DND-41 (cell line): ENCODE results near the gene SEL1L.

Experiments
- ATAC-seq: fragments of 200-7000 bp; cut with Tn5 transposase; 3 replicates; pipeline ENCODE4 v1.9.1; 2021; ENCODE audit warnings: low read depth; ENCODE audit not compliant: insufficient read depth
- DNase-seq: peaks from one replicate; pipeline ENCODE4 v3.0.0-alpha.2; 2020
- H2AFZ ChIP-seq: 2 replicates; pipeline ENCODE4 v1.6.0; 2012; ENCODE audit warnings: low read depth, low read length
- H3K27ac ChIP-seq: 2 replicates; pipeline ENCODE4 v1.5.1; 2012; ENCODE audit warnings: low read length, inconsistent platforms
- H3K27me3 ChIP-seq: fragments of 200-600 bp; sonication (generic); 2 replicates; pipeline ENCODE4 v1.6.0; 2012; ENCODE audit warnings: low read length, mild to moderate bottlenecking, inconsistent platforms; ENCODE audit not compliant: insufficient read depth, poor library complexity
- H3K36me3 ChIP-seq: 2 replicates; pipeline ENCODE4 v1.5.1; 2012; ENCODE audit warnings: low read length, inconsistent platforms; ENCODE audit not compliant: insufficient read depth
- H3K4me1 ChIP-seq: 2 replicates; pipeline ENCODE4 v1.5.1; 2012; ENCODE audit warnings: mild to moderate bottlenecking, low read length; ENCODE audit not compliant: insufficient read depth
- H3K4me2 ChIP-seq: 2 replicates; pipeline ENCODE4 v1.6.0; 2012; ENCODE audit warnings: mild to moderate bottlenecking, moderate library complexity, low read length, inconsistent platforms; ENCODE audit not compliant: insufficient read depth
- H3K4me3 ChIP-seq, 2 experiments: fragments of 200-600 bp in 1 of 2; shearing (Covaris generic) in 1 of 2; 2 replicates each; pipeline ENCODE4 v1.5.1; 2012 to 2016; ENCODE audit warnings: inconsistent platforms in 2 of 2, low read length in 2 of 2, mild to moderate bottlenecking in 2 of 2, low read depth in 1 of 2, moderate library complexity in 1 of 2
- H3K79me2 ChIP-seq: 2 replicates; pipeline ENCODE4 v1.6.0; 2012; ENCODE audit warnings: low read length, inconsistent platforms; ENCODE audit not compliant: insufficient read depth
- H3K9ac ChIP-seq: 2 replicates; pipeline ENCODE4 v1.6.0; 2012; ENCODE audit warnings: low read depth, mild to moderate bottlenecking, inconsistent platforms, low read length, moderate library complexity
- H3K9me3 ChIP-seq: 2 replicates; pipeline ENCODE4 v1.5.1; 2012; ENCODE audit warnings: low read length, moderate library complexity, mild to moderate bottlenecking, inconsistent platforms; ENCODE audit not compliant: insufficient read depth, severe bottlenecking
- H4K20me1 ChIP-seq: 2 replicates; pipeline ENCODE4 v1.6.0; 2012; ENCODE audit warnings: low read length; ENCODE audit not compliant: insufficient read depth
- CTCF ChIP-seq: IDR thresholded peaks from 2 replicates; pipeline ENCODE4 v1.5.1; 2012; ENCODE audit warnings: borderline replicate concordance, low read length, moderate library complexity, mild to moderate bottlenecking; ENCODE audit not compliant: poor library complexity, severe bottlenecking; ENCODE audit errors: extremely low read depth
- EZH2 ChIP-seq: IDR thresholded peaks from 3 replicates; pipeline ENCODE4 v1.6.1; 2012; ENCODE audit warnings: borderline replicate concordance, low read depth, mild to moderate bottlenecking, moderate library complexity, low read length, inconsistent platforms; ENCODE audit not compliant: severe bottlenecking

The SEL1L gene

DNA sequence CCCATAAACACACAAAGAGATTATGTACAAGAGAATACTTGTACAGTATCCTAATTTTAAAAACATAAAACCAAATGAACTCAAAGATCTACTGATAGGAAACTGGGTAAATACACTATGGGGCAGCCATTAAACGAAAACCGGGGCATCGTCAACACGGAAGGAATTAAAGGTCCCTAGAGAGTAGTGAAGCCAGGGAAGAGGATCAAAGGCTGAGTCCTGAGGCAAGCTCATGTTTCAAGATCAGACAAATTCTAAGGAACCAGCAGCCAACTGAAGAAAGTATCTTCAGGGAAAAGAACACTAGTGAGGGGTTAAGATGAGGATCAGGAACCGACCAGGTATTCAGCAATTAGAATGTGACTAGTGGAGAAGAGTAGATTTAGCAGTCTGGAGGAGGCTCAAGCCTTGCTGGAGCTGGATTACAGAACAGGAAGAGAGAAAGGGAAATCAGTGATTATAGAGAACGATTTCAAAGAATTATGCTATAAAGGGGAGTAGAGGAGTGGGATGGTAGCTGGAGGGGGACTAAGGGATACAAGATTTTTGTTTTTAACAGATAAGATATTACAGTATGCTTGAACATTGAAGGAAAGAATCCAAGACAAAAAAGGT, 23.7 kb downstream of the SEL1L start:
- DNase-seq, result no peak
- H3K27me3 ChIP-seq, result no peaks in the 10 kb centered on the region
- H4K20me1 ChIP-seq, result peaks cover 3% of the 10 kb centered on the region
- no peak overlapping the region for H2AFZ ChIP-seq
- TF ChIP-seq CTCF (no peak), EZH2 (no peak)
- no peaks in the 10 kb centered on the region for H3K9me3 ChIP-seq
- H3K4me1 ChIP-seq, result no peaks in the 10 kb centered on the region
- no peak overlapping the region for H3K4me2 ChIP-seq
- no peak for ATAC-seq
- no peak overlapping the region for H3K9ac ChIP-seq
- H3K4me3 ChIP-seq, result no peak overlapping the region
- H3K36me3 ChIP-seq, result peaks cover 58% of the 10 kb centered on the region
- 0 out of 2 replicates have a peak, but pooled peaks cover 10% of the 10 kb centered on the region for H3K79me2 ChIP-seq
- no peak overlapping the region for H3K27ac ChIP-seq

GRCh38 chr14:81509321-81509720, 24.3 kb downstream of the SEL1L start:
- H3K4me3 ChIP-seq, result no peak overlapping the region
- no peak overlapping the region for H3K4me2 ChIP-seq
- no peaks in the 10 kb centered on the region for H3K4me1 ChIP-seq
- H3K36me3 ChIP-seq, result peaks cover 64% of the 10 kb centered on the region
- H3K79me2 ChIP-seq, result 0 out of 2 replicates have a peak, but pooled peaks cover 10% of the 10 kb centered on the region
- H2AFZ ChIP-seq, result no peak overlapping the region
- no peak for ATAC-seq
- peaks cover 3% of the 10 kb centered on the region for H4K20me1 ChIP-seq
- H3K9ac ChIP-seq, result no peak overlapping the region
- H3K27me3 ChIP-seq, result no peaks in the 10 kb centered on the region
- H3K9me3 ChIP-seq, result no peaks in the 10 kb centered on the region
- DNase-seq, result no peak
- no peak overlapping the region for H3K27ac ChIP-seq
- TF ChIP-seq CTCF (no peak), EZH2 (no peak)

DNA sequence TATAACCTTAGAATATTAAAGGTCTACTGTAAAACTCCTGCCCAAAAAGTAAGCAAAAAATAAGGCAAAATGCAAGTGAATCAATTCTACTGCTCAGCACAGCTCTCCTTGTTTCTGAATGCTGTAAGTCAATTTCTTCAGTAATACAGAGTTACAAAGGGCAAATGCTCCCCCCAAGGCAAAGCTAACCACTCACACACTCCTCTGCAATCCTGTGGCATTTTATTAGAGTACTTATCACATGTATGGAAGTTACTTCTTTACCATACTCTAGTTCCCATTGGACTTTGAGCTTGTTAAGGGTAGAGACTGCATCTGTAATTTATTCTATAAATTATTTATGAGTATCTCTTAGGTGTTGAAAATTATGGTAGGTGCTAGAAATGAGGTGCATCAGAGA, 27.2 kb downstream of the SEL1L start:
- ATAC-seq, result no peak
- H2AFZ ChIP-seq, result no peak overlapping the region
- H3K9me3 ChIP-seq, result no peaks in the 10 kb centered on the region
- H3K4me1 ChIP-seq, result no peaks in the 10 kb centered on the region
- H3K79me2 ChIP-seq, result 0 out of 2 replicates have a peak, but pooled peaks cover 7% of the 10 kb centered on the region
- no peak overlapping the region for H3K4me3 ChIP-seq
- no peak overlapping the region for H3K27ac ChIP-seq
- no peak for DNase-seq
- H3K27me3 ChIP-seq, result no peaks in the 10 kb centered on the region
- no peak overlapping the region for H3K4me2 ChIP-seq
- H3K36me3 ChIP-seq, result peaks cover 77% of the 10 kb centered on the region
- no peak overlapping the region for H3K9ac ChIP-seq
- TF ChIP-seq EZH2 (no peak), CTCF (no peak)
- peaks cover 3% of the 10 kb centered on the region for H4K20me1 ChIP-seq
